H1 (cell line): Measurements from ENCODE around the gene VAV2. TPM values are rescaled to one million over a fixed set of nuclear protein-coding genes. Genes with fewer than 3 reads are reported as not detected.

Source experiments
- CTCF ChIA-PET: fragments of 300-600 bp; sonication (Branson Sonifier 250); formaldehyde crosslinking; loops from one replicate; lab custom pipeline; 2021; ENCODE audit not compliant: partially characterized antibody; lab: Charles Lee
- POLR2A ChIA-PET: fragments of 300-600 bp; sonication (Branson Sonifier 250); formaldehyde crosslinking; loops from one replicate; lab custom pipeline; 2021; ENCODE audit warnings: inconsistent platforms; ENCODE audit not compliant: partially characterized antibody; lab: Charles Lee
- DNase-seq, 2 experiments: peaks; one replicate each; pipeline versions ENCODE4 v3.0.0 to v3.0.0-alpha.2; 2010 to 2022; ENCODE audit warnings: low spot score in 2 of 2, low read depth in 1 of 2, mixed read lengths in 1 of 2
- FAIRE-seq: peaks from 2 replicates; lab custom pipeline; 2011; peaks lifted over from hg19 to GRCh38; lab: Jason Lieb, UNC
- H2AFZ ChIP-seq: 2 replicates; pipeline ENCODE4 v1.8.1; 2012; ENCODE audit warnings: low read length, inconsistent platforms
- H2AK5ac ChIP-seq: 2 replicates; pipeline ENCODE4 v1.6.1; 2013; ENCODE audit warnings: low read depth, low read length
- H2BK120ac ChIP-seq: replicated peaks from 2 replicates; pipeline ENCODE3; 2013; ENCODE audit warnings: low read depth, low read length, inconsistent platforms
- H2BK12ac ChIP-seq: 2 replicates; pipeline ENCODE4 v1.6.1; 2013; ENCODE audit warnings: low read depth, low read length
- H2BK15ac ChIP-seq: 2 replicates; pipeline ENCODE4 v1.6.1; 2013; ENCODE audit warnings: low read length
- H2BK20ac ChIP-seq: 2 replicates; pipeline ENCODE4 v1.6.1; 2013; ENCODE audit warnings: low read length
- H2BK5ac ChIP-seq: 2 replicates; pipeline ENCODE4 v1.6.1; 2013; ENCODE audit warnings: low read depth, low read length
- H3K14ac ChIP-seq: 2 replicates; pipeline ENCODE4 v1.6.1; 2013; ENCODE audit warnings: inconsistent platforms; ENCODE audit not compliant: insufficient read length
- H3K18ac ChIP-seq: 2 replicates; pipeline ENCODE4 v1.6.1; 2013; ENCODE audit warnings: low read length; ENCODE audit errors: extremely low read depth
- H3K23ac ChIP-seq: 2 replicates; pipeline ENCODE4 v1.6.1; 2013; ENCODE audit warnings: inconsistent platforms; ENCODE audit not compliant: insufficient read length
- H3K23me2 ChIP-seq: 2 replicates; pipeline ENCODE4 v1.6.1; 2013; ENCODE audit warnings: low read depth, low read length
- H3K27ac ChIP-seq: 2 replicates; pipeline ENCODE4 v1.6.1; 2011; ENCODE audit warnings: low read depth, low read length, inconsistent platforms
- H3K27me3 ChIP-seq, 4 experiments: replicated peaks in 1 of 4; 1 replicate in 1 of 4; 2 replicates in 3 of 4; pipeline versions ENCODE4 v1.6.1 to v1.8.1; 2011 to 2013; ENCODE audit warnings: low read length in 3 of 4, mild to moderate bottlenecking in 3 of 4, inconsistent platforms in 2 of 4, mixed read lengths in 2 of 4, moderate library complexity in 1 of 4; ENCODE audit not compliant: control insufficient read depth in 3 of 4, insufficient read depth in 3 of 4; ENCODE audit errors: extremely low read depth in 1 of 4
- H3K36me3 ChIP-seq, 4 experiments: 2 replicates each; pipeline versions ENCODE4 v1.6.1 to v1.8.1; 2011 to 2013; ENCODE audit warnings: mild to moderate bottlenecking in 4 of 4, low read length in 3 of 4, moderate library complexity in 2 of 4, control low read depth in 1 of 4, inconsistent platforms in 1 of 4; ENCODE audit not compliant: insufficient read depth in 4 of 4, control insufficient read depth in 2 of 4
- H3K4ac ChIP-seq: replicated peaks from 2 replicates; pipeline ENCODE3; 2013; ENCODE audit warnings: low read length, low read depth, mixed read lengths, inconsistent platforms; ENCODE audit not compliant: insufficient read length
- H3K4me1 ChIP-seq, 4 experiments: replicated peaks in 1 of 4; 1 replicate in 1 of 4; 2 replicates in 3 of 4; pipeline versions ENCODE4 v1.6.1 to v1.8.1; 2011 to 2013; ENCODE audit warnings: low read length in 3 of 4, inconsistent platforms in 2 of 4, mixed read lengths in 1 of 4; ENCODE audit not compliant: insufficient read depth in 4 of 4, control insufficient read depth in 3 of 4
- H3K4me2 ChIP-seq, 2 experiments: 2 replicates each; pipeline versions ENCODE4 v1.6.1 to v1.8.1; 2011 to 2013; ENCODE audit warnings: low read depth in 2 of 2, low read length in 2 of 2, control low read depth in 1 of 2, inconsistent platforms in 1 of 2, mild to moderate bottlenecking in 1 of 2; ENCODE audit not compliant: insufficient read depth in 1 of 2
- H3K4me3 ChIP-seq, 4 experiments: fragments of 200-600, 300-600 bp in 1 of 4; sonication (generic), shearing (Covaris generic), sonication (Bioruptor Twin) in 1 of 4; 2 replicates each; pipeline versions ENCODE4 v1.5.1 to v1.8.1; 2011 to 2016; ENCODE audit warnings: low read length in 4 of 4, low read depth in 3 of 4, control low read depth in 2 of 4, inconsistent platforms in 2 of 4, mild to moderate bottlenecking in 2 of 4, mixed read lengths in 1 of 4, moderate library complexity in 1 of 4; ENCODE audit not compliant: insufficient read depth in 2 of 4; ENCODE audit errors: extremely low read depth in 1 of 4
- H3K56ac ChIP-seq: replicated peaks from 2 replicates; pipeline ENCODE3; 2013; ENCODE audit warnings: low read depth, mild to moderate bottlenecking, mixed read lengths, low read length, inconsistent platforms; ENCODE audit not compliant: insufficient read length
- H3K79me1 ChIP-seq: 2 replicates; pipeline ENCODE4 v1.6.1; 2013; ENCODE audit warnings: low read depth, low read length, control low read depth
- H3K79me2 ChIP-seq, 2 experiments: 2 replicates each; pipeline versions ENCODE4 v1.6.1 to v1.8.1; 2012 to 2013; ENCODE audit warnings: low read length in 2 of 2, mild to moderate bottlenecking in 2 of 2, inconsistent platforms in 1 of 2; ENCODE audit not compliant: insufficient read depth in 2 of 2, control insufficient read depth in 1 of 2
- H3K9ac ChIP-seq, 4 experiments: replicated peaks in 1 of 4; 1 replicate in 1 of 4; 2 replicates in 3 of 4; pipeline versions ENCODE4 v1.6.1 to v1.8.1; 2011 to 2013; ENCODE audit warnings: low read depth in 3 of 4, low read length in 3 of 4, control low read depth in 2 of 4, mild to moderate bottlenecking in 2 of 4, moderate library complexity in 2 of 4, inconsistent platforms in 1 of 4; ENCODE audit errors: extremely low read depth in 1 of 4
- H3K9me3 ChIP-seq, 2 experiments: 2 replicates each; pipeline versions ENCODE4 v1.6.1 to v1.8.1; 2012 to 2013; ENCODE audit warnings: mild to moderate bottlenecking in 2 of 2, moderate library complexity in 2 of 2, control low read depth in 1 of 2, inconsistent platforms in 1 of 2, low read depth in 1 of 2, low read length in 1 of 2, mixed read lengths in 1 of 2; ENCODE audit not compliant: insufficient read depth in 2 of 2
- H4K20me1 ChIP-seq, 2 experiments: replicated peaks in 1 of 2; 2 replicates each; pipeline versions ENCODE3 to v1.8.1; 2011 to 2013; ENCODE audit warnings: inconsistent platforms in 2 of 2, low read length in 2 of 2, mild to moderate bottlenecking in 1 of 2; ENCODE audit not compliant: insufficient read depth in 2 of 2, control insufficient read depth in 1 of 2
- H4K5ac ChIP-seq: 2 replicates; pipeline ENCODE4 v1.6.1; 2013; ENCODE audit warnings: low read length, low read depth, mixed read lengths, inconsistent platforms; ENCODE audit not compliant: insufficient read length
- H4K8ac ChIP-seq: 2 replicates; pipeline ENCODE4 v1.8.0; 2013; ENCODE audit warnings: mild to moderate bottlenecking, moderate library complexity, low read length, inconsistent platforms; ENCODE audit not compliant: insufficient read depth; ENCODE audit errors: extremely low read depth
- H4K91ac ChIP-seq: replicated peaks from 2 replicates; pipeline ENCODE3; 2013; ENCODE audit warnings: low read length, mixed read lengths, inconsistent platforms; ENCODE audit not compliant: insufficient read length
- BRCA1 ChIP-seq: IDR thresholded peaks from 2 replicates; pipeline ENCODE4 v1.6.1; 2012; ENCODE audit warnings: low read depth, low read length, improper control_type of control experiment
- CHD1 ChIP-seq: IDR thresholded peaks from 2 replicates; pipeline ENCODE4 v1.6.1; 2012; ENCODE audit warnings: low read depth, low read length, improper control_type of control experiment
- CHD2 ChIP-seq: IDR thresholded peaks from 2 replicates; pipeline ENCODE4 v1.6.1; 2012; ENCODE audit warnings: low read length, improper control_type of control experiment
- JUN ChIP-seq: IDR thresholded peaks from 2 replicates; pipeline ENCODE4 v1.6.1; 2011; ENCODE audit warnings: low read depth, mild to moderate bottlenecking, improper control_type of control experiment, low read length
- MAX ChIP-seq: IDR thresholded peaks from 2 replicates; pipeline ENCODE4 v1.6.1; 2012; ENCODE audit warnings: inconsistent platforms
- RXRA ChIP-seq: IDR thresholded peaks from 2 replicates; pipeline ENCODE4 v1.6.1; 2011; ENCODE audit warnings: low read depth, mild to moderate bottlenecking, low read length, moderate library complexity; ENCODE audit not compliant: insufficient read depth
- SP2 ChIP-seq: IDR thresholded peaks from 2 replicates; pipeline ENCODE4 v1.6.1; 2012; ENCODE audit warnings: mild to moderate bottlenecking, low read length, inconsistent platforms
- TAF1 ChIP-seq: IDR thresholded peaks from 2 replicates; pipeline ENCODE4 v1.6.1; 2011; ENCODE audit warnings: mild to moderate bottlenecking, low read depth, low read length
- TBP ChIP-seq: IDR thresholded peaks from 2 replicates; pipeline ENCODE4 v1.6.1; 2011; ENCODE audit warnings: low read depth, low read length, improper control_type of control experiment
- TEAD4 ChIP-seq: IDR thresholded peaks from 2 replicates; pipeline ENCODE4 v1.6.1; 2012; ENCODE audit warnings: low read depth, low read length, inconsistent platforms, mixed read lengths
- USF2 ChIP-seq: IDR thresholded peaks from 2 replicates; pipeline ENCODE4 v1.6.1; 2011; ENCODE audit warnings: low read length, improper control_type of control experiment
- WGBS, 2 experiments: shearing (Covaris generic) in 1 of 2; methylation state at CpG; one replicate each; pipeline versions ENCODE4 v1.1.6 to v1.1.7; 2013 to 2015; ENCODE audit warnings: low lambda C conversion rate in 2 of 2, mixed read lengths in 2 of 2, inconsistent platforms in 1 of 2, low coverage in 1 of 2, missing lambda C conversion rate in 1 of 2; ENCODE audit not compliant: insufficient replicate concordance in 2 of 2, insufficient coverage in 1 of 2, insufficient read length in 1 of 2; ENCODE audit errors: extremely low coverage in 1 of 2, missing lambda C conversion rate in 1 of 2; 5-methylcytosine and 5-hydroxymethylcytosine counted together
- polyA plus RNA-seq, 7 experiments: library from polyadenylated mRNA; depleted of rRNA in 3 of 7; stranded (reverse) in 5 of 7; unstranded in 2 of 7; fragments of >200 nt in 5 of 7; fragments of 200-250 nt in 2 of 7; gene quantifications; 1 replicate in 5 of 7; 2 replicates in 1 of 7; 4 replicates in 1 of 7; pipeline versions ENCODE4 v1.2.1 to v1.2.3, GENCODE V29; 2011 to 2013; ENCODE audit warnings: missing spikeins in 2 of 7, mixed read lengths in 2 of 7
- total RNA-seq: library from RNA; stranded (reverse); fragmentation: NEBNext Ultra II Directional; extraction: Animal tissue kit (Norgen Biotek cat#: 25700); gene quantifications from 2 replicates; pipeline ENCODE4 v1.2.1, GENCODE V29; 2021

VAV2 gene
- total and polyA plus RNA-seq, 2 of the 8 experiments (the other 6 are each of a cell fraction or from before 2014, with no cell fraction given), result 13.6 to 37.6 TPM

GRCh38 chr9:133825555-133826218 is 166.4 kb downstream of the VAV2 start:
- POLR2A ChIA-PET, result interaction anchor here (1.4 to 2.2 kb wide), 2 partner anchors 10 to 15 kb away, joined by 5 to 6 read pairs; no protein-coding TSS in a partner anchor
- peaks cover 0 to 2% of the 10 kb centered on the region in 2 experiments for H4K20me1 ChIP-seq
- TF ChIP-seq JUN (no peak), SP2 (no peak), MAX (no peak), USF2 (no peak), TEAD4 (no peak), BRCA1 (no peak), CHD1 (no peak), RXRA (no peak), TAF1 (no peak), CHD2 (no peak), TBP (no peak)

More at GRCh38 chr9:133825555-133826218, 166.4 kb downstream of the VAV2 start:
- FAIRE-seq (no peak), DNase-seq (no peak)
- H3K79me2 ChIP-seq, result no peaks in the 10 kb centered on the region
- H2BK20ac ChIP-seq, result no peak overlapping the region
- 87% methylated on average over 16 of the region's 17 CpGs; no CpG with 5 or more reads in 1 of the 2 experiments for WGBS, 2 experiments
- H2BK5ac ChIP-seq, result peak overlapping the region; percentile 48
- peak overlapping the region; percentile 45 for H4K91ac ChIP-seq
- H2AK5ac ChIP-seq, result no peak overlapping the region
- no peaks in the 10 kb centered on the region for H3K9me3 ChIP-seq
- no peak overlapping the region for H3K56ac ChIP-seq
- H3K4me2 ChIP-seq, result peak overlapping the region in 1 of 2 experiments; percentile 29; a peak in 1 of 4 replicates
- peaks cover 0 to 35% (median 29%) of the 10 kb centered on the region in 4 experiments; a peak in 6 of 7 replicates for H3K4me1 ChIP-seq
- peak overlapping the region; percentile 81 for H3K4ac ChIP-seq
- no peak overlapping the region for H2BK15ac ChIP-seq
- peaks cover 3% of the 10 kb centered on the region; the same call in 1 of the 2 replicates for H3K79me1 ChIP-seq
- no peaks in the 10 kb centered on the region; a peak in 1 of 8 replicates for H3K36me3 ChIP-seq
- no peak overlapping the region for H2AFZ ChIP-seq
- no peaks in the 10 kb centered on the region for H3K27me3 ChIP-seq
- 0 out of 2 replicates have a peak overlapping the region, but pooled peaks have one; percentile 46 for H2BK12ac ChIP-seq
- H3K27ac ChIP-seq, result no peak overlapping the region
- H4K5ac ChIP-seq, result no peak overlapping the region
- H3K23ac ChIP-seq, result no peak overlapping the region
- no peak overlapping the region for H4K8ac ChIP-seq
- H3K18ac ChIP-seq, result peak overlapping the region; percentile 38; the same call in 1 of the 2 replicates
- H3K9ac ChIP-seq, result no peak overlapping the region
- H3K23me2 ChIP-seq, result no peaks in the 10 kb centered on the region
- no peak overlapping the region for H2BK120ac ChIP-seq
- CTCF ChIA-PET, result interaction anchor here (0.7 to 2.3 kb wide), 11 partner anchors 9 to 421 kb away, joined by 3 to 13 read pairs (median 4); no protein-coding TSS in a partner anchor
- no peak overlapping the region for H3K14ac ChIP-seq
- H3K4me3 ChIP-seq, result no peak overlapping the region
